ENCODE results near the gene CASP14.

GRCh38 chr19:15037586-15037985 lies 11.7 kb upstream of the CASP14 start:
- TF ChIP-seq HDGF (IDR thresholded peaks at IDR 0.05; ENCODE audit: borderline replicate concordance) (no peak), CTBP1 (IDR thresholded peaks at IDR 0.05; ENCODE audit: borderline replicate concordance) (no peak), ZNF384 (IDR thresholded peaks at IDR 0.05) (no peak), SP1 (IDR thresholded peaks at IDR 0.05) (no peak), ELF4 (IDR thresholded peaks at IDR 0.05) (no peak), BHLHE40 (IDR thresholded peaks at IDR 0.05; ENCODE audit: borderline replicate concordance) (no peak), L3MBTL2 (conservative IDR thresholded peaks at IDR 0.05) (no peak)
- TF ChIP-seq, protein P1, sequence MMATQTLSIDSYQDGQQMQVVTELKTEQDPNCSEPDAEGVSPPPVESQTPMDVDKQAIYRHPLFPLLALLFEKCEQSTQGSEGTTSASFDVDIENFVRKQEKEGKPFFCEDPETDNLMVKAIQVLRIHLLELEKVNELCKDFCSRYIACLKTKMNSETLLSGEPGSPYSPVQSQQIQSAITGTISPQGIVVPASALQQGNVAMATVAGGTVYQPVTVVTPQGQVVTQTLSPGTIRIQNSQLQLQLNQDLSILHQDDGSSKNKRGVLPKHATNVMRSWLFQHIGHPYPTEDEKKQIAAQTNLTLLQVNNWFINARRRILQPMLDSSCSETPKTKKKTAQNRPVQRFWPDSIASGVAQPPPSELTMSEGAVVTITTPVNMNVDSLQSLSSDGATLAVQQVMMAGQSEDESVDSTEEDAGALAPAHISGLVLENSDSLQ (IDR thresholded peaks at IDR 0.05), result no peak
